Measurements from ENCODE around the gene NTHL1.

Gene NTHL1

GRCh38 chr16:1991135-1991551 is 56.5 kb downstream of the NTHL1 start:
- no peak for DNase-seq

DNA sequence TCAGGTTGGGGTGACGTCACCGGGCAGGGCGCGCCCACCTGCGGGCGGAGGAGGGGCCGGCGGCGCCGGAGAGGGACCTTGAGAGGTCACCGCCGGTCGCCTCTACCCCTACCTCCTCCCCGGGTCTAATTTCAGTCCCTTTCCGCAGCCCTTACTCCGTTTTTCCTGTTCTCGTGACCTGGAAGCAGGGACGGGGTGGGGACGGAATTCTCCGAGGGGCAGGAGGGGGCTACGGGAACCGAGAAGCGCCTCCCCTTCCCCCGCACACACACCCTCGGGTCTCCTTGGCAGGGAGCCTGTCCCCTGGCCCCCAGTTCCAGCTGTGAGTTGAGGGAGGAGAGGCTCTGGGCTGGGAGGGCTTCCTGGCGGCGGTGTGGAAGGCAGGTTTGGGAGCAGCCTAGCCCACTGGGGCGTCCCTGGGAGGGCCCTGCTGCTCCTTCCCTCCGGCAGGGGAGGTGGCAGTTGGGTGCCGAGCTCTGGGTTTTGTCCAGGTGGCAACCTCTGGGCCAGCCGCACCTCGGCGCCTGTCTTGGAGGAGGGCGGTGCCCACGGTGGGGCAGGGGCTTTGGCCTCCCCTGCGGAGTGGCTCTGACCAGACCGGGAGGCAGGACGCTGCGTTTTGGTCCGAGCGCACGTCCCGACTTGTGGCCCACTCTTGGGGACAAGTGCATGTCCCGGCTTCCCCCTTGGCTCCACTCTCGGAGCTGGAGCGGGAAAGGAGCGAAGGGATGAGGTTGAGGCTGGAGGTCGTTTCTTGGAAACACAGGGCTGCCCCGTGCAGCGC is 57.1 kb downstream of the NTHL1 start:
- DNase-seq: no peak

- no peak for DNase-seq
Measured at GRCh38 chr16:1990101-1990350, 57.6 kb downstream of the NTHL1 start.

All from HCEC 1CT (cell line).